Motor neuron (in vitro differentiated cells): ENCODE measurements around the gene GPRC5C. TPM values are rescaled to one million over a fixed set of nuclear protein-coding genes. Genes with fewer than 3 reads are reported as not detected.

Source experiments
- ATAC-seq, 8 experiments: fragments of 200-7000 bp; cut with Tn5 transposase; replicated peaks in 6 of 8; 2 replicates each; pipeline ENCODE4 v1.8.0; 2021; ENCODE audit warnings: mild to moderate bottlenecking in 8 of 8, moderate library complexity in 8 of 8
- H3K27ac ChIP-seq, 2 donors: fragments of 250-450 bp; sonication (Bioruptor Pico); 2 replicates each; pipeline ENCODE4 v1.9.0; 2021; ENCODE audit warnings: antibody characterized with exemption in 2 of 2, mild to moderate bottlenecking in 2 of 2, moderate library complexity in 1 of 2
- H3K4me1 ChIP-seq, 2 donors: fragments of 250-450 bp; sonication (Bioruptor Pico); replicated peaks in 1 of 2; 2 replicates each; pipeline ENCODE4 v1.6.1; 2021; ENCODE audit warnings: antibody characterized with exemption in 2 of 2, mild to moderate bottlenecking in 2 of 2, moderate library complexity in 1 of 2
- H3K4me3 ChIP-seq, 5 donors: fragments of 250-450 bp; sonication (Bioruptor Pico); 2 replicates each; pipeline ENCODE4 v1.9.0; 2021; ENCODE audit warnings: antibody characterized with exemption in 5 of 5, mild to moderate bottlenecking in 5 of 5, moderate library complexity in 4 of 5
- WGBS, 10 experiments: fragments of 450-650 bp; shearing (Covaris generic); methylation state at CpG; one replicate each; pipeline ENCODE4 v1.0.0; 2022; 5-methylcytosine and 5-hydroxymethylcytosine counted together
- in situ Hi-C, 9 experiments: fragments of 400-800 bp; cut with MboI; loops; one replicate each; pipeline ENCODE4 v1.15.0; 2021; ENCODE audit warnings: low sequenced_read_pairs in 9 of 9, low pct_unique_long_range_greater_than_20kb in 2 of 9; ENCODE audit not compliant: unreplicated experiment in 9 of 9
- total RNA-seq, 8 experiments: library from RNA; unstranded; fragments of 300-600 nt; gene quantifications; 2 replicates each; pipeline versions ENCODE4 v1.2.3 to v1.2.4, GENCODE V29; 2022

The GPRC5C gene
- total RNA-seq, 8 experiments from 2014 or later: 1.2 to 39.7 (median 19.8) TPM

GRCh38 chr17:74452033-74452840 lies 20.3 kb downstream of the GPRC5C start:
- in situ Hi-C loops: loop anchor here in 2 of 9 experiments (10.0 kb wide), 1 partner anchor 77 kb away; no protein-coding TSS in a partner anchor

GRCh38 chr17:74452841-74453661 lies 21.2 kb downstream of the GPRC5C start:
- no peak for ATAC-seq
- in situ Hi-C loops: loop anchor here in 2 of 9 experiments (10.0 kb wide), 1 partner anchor 78 kb away; no protein-coding TSS in a partner anchor
- 24 to 83% (median 51%) methylated on average over 3 to 7 of the region's 22 CpGs; no CpG with 5 or more reads in 3 of the 10 experiments for WGBS, 10 experiments
- Histone ChIP-seq H3K27ac (peak overlapping the region in 1 of 2 donors; percentile 4), H3K4me1 (peaks cover 35 to 49% of the 10 kb centered on the region in 2 donors), H3K4me3 (no peak overlapping the region)

More at GRCh38 chr17:74452033-74452840, 20.3 kb downstream of the GPRC5C start:
- ATAC-seq: peak; percentile 3 to 52 (median 40)
- 39 to 58% (median 47%) methylated on average over 2 to 8 of the region's 16 CpGs; no CpG with 5 or more reads in 6 of the 10 experiments for WGBS, 10 experiments
- Histone ChIP-seq H3K4me3 (no peak overlapping the region), H3K4me1 (peaks cover 33 to 44% of the 10 kb centered on the region in 2 donors), H3K27ac (peak overlapping the region; percentile 4 to 56)

DNA sequence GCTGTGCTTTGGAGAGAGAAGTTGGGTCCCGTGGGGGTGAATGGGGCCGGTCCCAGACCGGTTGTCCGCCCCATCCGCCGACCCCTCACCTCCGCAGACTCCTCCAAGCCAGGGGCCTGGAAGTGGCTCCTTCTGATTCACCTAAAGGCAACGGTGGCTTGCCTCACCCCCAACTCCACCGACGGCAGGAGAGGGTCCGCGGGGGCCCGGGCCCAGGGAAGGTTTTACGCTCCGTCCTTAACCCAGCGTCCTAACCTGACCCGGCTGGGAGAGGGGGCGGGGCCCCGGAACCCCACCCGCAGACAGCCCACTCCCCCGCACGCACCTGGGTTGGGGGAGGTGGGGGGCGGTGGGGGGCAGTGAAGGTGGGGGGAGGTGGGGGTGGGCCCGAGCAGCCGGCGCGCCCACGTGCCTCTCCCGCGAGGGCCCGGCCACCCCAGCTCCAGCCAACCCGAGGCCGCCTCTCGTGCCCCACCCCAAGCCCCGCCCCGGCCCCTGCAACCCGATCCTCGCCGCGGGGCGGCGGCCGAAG lies 21.8 kb downstream of the GPRC5C start:
- Histone ChIP-seq H3K27ac (no peak overlapping the region), H3K4me1 (peaks cover 35 to 49% of the 10 kb centered on the region in 2 donors), H3K4me3 (peak overlapping the region in 4 of 5 donors; percentile 8 to 22 (median 14))
- in situ Hi-C loops: loop anchor here in 2 of 9 experiments (10.0 kb wide), 1 partner anchor 79 kb away; no protein-coding TSS in a partner anchor
- WGBS, 10 experiments: 14 to 40% methylated on average over 1 to 8 of the region's 43 CpGs; no CpG with 5 or more reads in 8 of the 10 experiments
- ATAC-seq: peak in 3 of 8 experiments; percentile 17 to 95 (median 35)

GRCh38 chr17:74454197-74455024 lies 22.5 kb downstream of the GPRC5C start:
- Histone ChIP-seq H3K4me1 (peaks cover 35 to 49% of the 10 kb centered on the region in 2 donors), H3K27ac (peak overlapping the region; percentile 52 to 65), H3K4me3 (peak overlapping the region in 4 of 5 donors; percentile 9 to 24 (median 18))
- in situ Hi-C loops: loop anchor here in 2 of 9 experiments (10.0 kb wide), 1 partner anchor 80 kb away; no protein-coding TSS in a partner anchor
- ATAC-seq: peak; percentile 52 to 91 (median 88)
- 3 to 60% (median 28%) methylated on average over 1 to 7 of the region's 40 CpGs; no CpG with 5 or more reads in 6 of the 10 experiments for WGBS, 10 experiments

- WGBS, 10 experiments: 50% methylated on average over 2 of the region's 15 CpGs; no CpG with 5 or more reads in 9 of the 10 experiments
- Histone ChIP-seq H3K4me1 (peaks cover 35 to 49% of the 10 kb centered on the region in 2 donors), H3K27ac (peak overlapping the region in 1 of 2 donors; percentile 52), H3K4me3 (no peak overlapping the region)
- in situ Hi-C loops: loop anchor here in 2 of 9 experiments (10.0 kb wide), 1 partner anchor 80 kb away; no protein-coding TSS in a partner anchor
- peak in 2 of 8 experiments; percentile 5 to 29 for ATAC-seq
Measured at GRCh38 chr17:74455025-74455545, 23.2 kb downstream of the GPRC5C start.

DNA sequence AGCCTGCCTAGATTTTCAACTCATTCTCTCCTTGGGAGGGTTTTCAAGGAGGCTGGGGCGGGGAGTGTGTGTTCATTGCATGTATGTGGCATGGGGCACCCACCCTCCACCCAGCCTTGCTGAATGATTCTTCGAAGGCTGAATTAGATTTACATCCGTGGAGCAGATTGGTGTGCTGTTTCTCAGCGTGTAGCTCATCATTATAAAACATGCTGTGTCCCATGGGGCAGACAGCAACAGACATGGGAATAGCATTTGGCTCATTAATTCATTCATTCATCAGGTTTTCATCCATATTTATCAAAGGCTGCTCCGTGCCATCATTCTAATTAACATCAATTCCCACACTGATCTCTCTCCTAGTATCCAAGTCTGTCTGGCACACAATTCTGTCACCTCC lies 23.9 kb downstream of the GPRC5C start:
- in situ Hi-C loops: loop anchor here in 2 of 9 experiments (10.0 kb wide), 1 partner anchor 81 kb away; no protein-coding TSS in a partner anchor
- WGBS, 10 experiments: 17 to 86% (median 35%) methylated on average over 1 to 5 of the region's 5 CpGs; no CpG with 5 or more reads in 2 of the 10 experiments
- peak overlapping the region; percentile 29 to 52 for H3K27ac ChIP-seq
- H3K4me3 ChIP-seq: no peak overlapping the region
- peaks cover 35 to 49% of the 10 kb centered on the region in 2 donors for H3K4me1 ChIP-seq
- ATAC-seq: peak in 3 of 8 experiments; percentile 4 to 25 (median 9)

DNA sequence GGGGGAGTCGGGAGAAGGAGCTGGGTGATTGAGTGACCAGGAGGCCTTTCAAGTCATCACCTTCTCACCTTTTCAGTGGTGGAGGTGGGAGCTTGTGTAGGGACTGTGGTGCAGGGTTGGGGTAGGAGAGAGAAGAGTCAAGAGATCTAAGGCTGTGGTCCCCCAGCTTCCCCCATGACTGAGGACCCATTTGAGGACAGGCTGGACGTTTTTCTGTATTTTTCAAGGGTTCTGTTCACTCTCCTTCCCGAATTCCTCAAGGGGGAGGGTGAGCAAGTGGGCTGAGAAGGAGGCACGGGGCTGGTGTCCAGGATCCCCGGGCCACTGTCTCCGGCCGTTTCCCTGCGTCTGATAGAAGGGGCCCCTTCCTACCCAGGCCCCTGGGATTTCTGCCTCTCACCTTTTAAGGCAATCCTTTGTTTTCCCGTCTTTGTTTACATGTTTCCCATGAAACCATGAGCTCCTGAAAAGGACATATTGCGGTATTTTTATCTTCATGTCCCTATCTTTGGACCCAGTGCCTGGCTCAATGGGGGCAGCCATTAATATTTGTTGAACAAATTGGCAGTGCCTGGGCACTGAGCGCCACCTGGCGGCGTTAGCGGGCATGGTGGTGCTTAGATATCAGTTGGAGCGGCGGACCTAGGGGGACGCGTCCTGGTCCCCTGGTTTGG lies 25.4 kb downstream of the GPRC5C start:
- 0 to 69% (median 27%) methylated on average over 1 to 11 of the region's 18 CpGs; no CpG with 5 or more reads in 1 of the 10 experiments for WGBS, 10 experiments
- H3K4me3 ChIP-seq: no peak overlapping the region
- no peak overlapping the region for H3K27ac ChIP-seq
- in situ Hi-C loops: loop anchor here in 2 of 9 experiments (10.0 kb wide), 1 partner anchor 82 kb away; no protein-coding TSS in a partner anchor
- H3K4me1 ChIP-seq: peaks cover 30 to 43% of the 10 kb centered on the region in 2 donors
- peak in 3 of 8 experiments; percentile 2 to 14 (median 8) for ATAC-seq

DNA sequence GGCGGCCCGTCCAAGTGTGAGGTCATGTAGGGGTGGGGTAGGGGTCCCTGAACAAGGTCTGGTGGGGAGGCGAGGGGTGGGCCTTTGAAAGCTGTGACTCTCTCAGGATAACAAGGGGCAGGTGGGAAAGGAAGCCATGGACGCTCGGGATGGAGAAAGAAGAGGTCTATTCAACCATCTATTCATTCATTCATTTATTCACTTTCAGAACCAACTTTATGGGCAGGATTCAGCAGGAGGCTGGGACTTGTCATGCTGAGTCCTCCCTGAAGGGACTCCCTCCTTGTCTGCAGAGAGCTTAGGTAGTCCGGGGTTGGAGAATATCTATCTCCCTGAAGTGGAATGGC lies 25.9 kb downstream of the GPRC5C start:
- 0% methylated on average over 1 of the region's 6 CpGs; no CpG with 5 or more reads in 9 of the 10 experiments for WGBS, 10 experiments
- no peak for ATAC-seq
- H3K27ac ChIP-seq: no peak overlapping the region
- peaks cover 27 to 38% of the 10 kb centered on the region in 2 donors for H3K4me1 ChIP-seq
- in situ Hi-C loops: loop anchor here in 2 of 9 experiments (10.0 kb wide), 1 partner anchor 83 kb away; no protein-coding TSS in a partner anchor
- no peak overlapping the region for H3K4me3 ChIP-seq

- in situ Hi-C loops: loop anchor here in 2 of 9 experiments (10.0 kb wide), 1 partner anchor 84 kb away; no protein-coding TSS in a partner anchor
- 7 to 100% (median 84%) methylated on average over 1 to 3 of the region's 3 CpGs; no CpG with 5 or more reads in 6 of the 10 experiments for WGBS, 10 experiments
- Histone ChIP-seq H3K4me1 (peaks cover 27 to 28% of the 10 kb centered on the region in 2 donors), H3K4me3 (no peak overlapping the region), H3K27ac (no peak overlapping the region)
- ATAC-seq: no peak
Measured at GRCh38 chr17:74458835-74459234, 26.9 kb downstream of the GPRC5C start.

GRCh38 chr17:74459622-74460021 lies 27.7 kb downstream of the GPRC5C start:
- Histone ChIP-seq H3K4me1 (peaks cover 21 to 23% of the 10 kb centered on the region in 2 donors), H3K27ac (no peak overlapping the region), H3K4me3 (no peak overlapping the region)
- ATAC-seq: no peak
- in situ Hi-C loops: loop anchor here in 2 of 9 experiments (10.0 kb wide), 1 partner anchor 85 kb away; no protein-coding TSS in a partner anchor
- WGBS, 10 experiments: 93% methylated on average over 3 of the region's 7 CpGs; no CpG with 5 or more reads in 9 of the 10 experiments

DNA sequence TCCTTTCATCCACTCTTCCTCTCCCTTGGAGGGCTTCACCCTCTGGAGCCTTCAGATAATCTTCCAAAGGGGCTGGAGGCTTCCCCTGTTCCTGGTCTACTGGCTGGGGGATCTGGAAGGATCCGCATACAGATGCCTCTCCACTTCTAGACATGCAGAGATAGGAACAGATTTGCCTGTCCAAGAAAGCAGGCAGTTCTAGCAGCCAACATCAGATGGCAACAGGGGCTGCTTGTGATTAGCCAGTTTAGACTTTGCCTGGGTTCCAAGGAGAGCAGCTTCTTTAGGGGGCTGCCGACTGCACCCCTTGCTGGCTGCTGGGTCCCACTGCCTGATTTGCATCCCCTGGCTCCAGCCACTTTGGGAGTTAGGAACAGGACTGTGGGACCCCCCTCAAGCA lies 28.4 kb downstream of the GPRC5C start:
- Histone ChIP-seq H3K4me1 (peaks cover 15 to 17% of the 10 kb centered on the region in 2 donors), H3K4me3 (no peak overlapping the region), H3K27ac (no peak overlapping the region)
- no CpG with 5 or more reads among the region's 2 CpGs for WGBS, 10 experiments
- in situ Hi-C loops: no loop called here
- no peak for ATAC-seq
